SJSA1 (cell line): Measurements from ENCODE around the gene MSI1. TPM values are rescaled to one million over a fixed set of nuclear protein-coding genes. Genes with fewer than 3 reads are reported as not detected.
"Not testable (repeated sequence)": the region's sequence is repeated elsewhere in the genome, so short reads cannot be mapped to it uniquely, and the experiment has no call there.

Experiments
- DNase-seq, 2 experiments: peaks; one replicate each; pipeline ENCODE4 v3.0.0-alpha.2; 2015 to 2020; ENCODE audit warnings: low spot score in 2 of 2, low read depth in 1 of 2
- H3K27ac ChIP-seq: fragments of 250-450 bp; sonication (Bioruptor Pico); 2 replicates; pipeline ENCODE4 v1.5.1; 2020; ENCODE audit warnings: mild to moderate bottlenecking, moderate library complexity
- H3K27me3 ChIP-seq: fragments of 250-450 bp; sonication (Bioruptor Pico); replicated peaks from 2 replicates; pipeline ENCODE4 v1.5.1; 2020; ENCODE audit warnings: mild to moderate bottlenecking, moderate library complexity
- H3K36me3 ChIP-seq: fragments of 250-450 bp; sonication (Bioruptor Pico); 2 replicates; pipeline ENCODE4 v1.5.1; 2020; ENCODE audit warnings: mild to moderate bottlenecking
- H3K4me1 ChIP-seq: fragments of 250-450 bp; sonication (Bioruptor Pico); replicated peaks from 2 replicates; pipeline ENCODE4 v1.6.1; 2021; ENCODE audit warnings: mild to moderate bottlenecking
- H3K4me3 ChIP-seq: fragments of 250-450 bp; sonication (Bioruptor Pico); 2 replicates; pipeline ENCODE4 v1.5.1; 2020; ENCODE audit warnings: mild to moderate bottlenecking
- H3K9me3 ChIP-seq: fragments of 250-450 bp; sonication (Bioruptor Pico); replicated peaks from 2 replicates; pipeline ENCODE4 v1.5.1; 2020; ENCODE audit warnings: mild to moderate bottlenecking
- total RNA-seq: library from RNA; depleted of rRNA; stranded (reverse); fragments of >200 nt; shearing (Covaris generic); gene quantifications from 2 replicates; pipeline ENCODE4 v1.2.3, GENCODE V29; 2014

Gene MSI1
- total RNA-seq, 1 experiment from 2014 or later: not detected

GRCh38 chr12:120336392-120336791, 32.6 kb downstream of the MSI1 start:
- peaks cover 13% of the 10 kb centered on the region; the same call in 1 of the 2 replicates for H3K9me3 ChIP-seq
- not testable (repeated sequence) for H3K4me1 ChIP-seq, H3K36me3 ChIP-seq, H3K27me3 ChIP-seq, H3K4me3 ChIP-seq, DNase-seq, H3K27ac ChIP-seq

DNA sequence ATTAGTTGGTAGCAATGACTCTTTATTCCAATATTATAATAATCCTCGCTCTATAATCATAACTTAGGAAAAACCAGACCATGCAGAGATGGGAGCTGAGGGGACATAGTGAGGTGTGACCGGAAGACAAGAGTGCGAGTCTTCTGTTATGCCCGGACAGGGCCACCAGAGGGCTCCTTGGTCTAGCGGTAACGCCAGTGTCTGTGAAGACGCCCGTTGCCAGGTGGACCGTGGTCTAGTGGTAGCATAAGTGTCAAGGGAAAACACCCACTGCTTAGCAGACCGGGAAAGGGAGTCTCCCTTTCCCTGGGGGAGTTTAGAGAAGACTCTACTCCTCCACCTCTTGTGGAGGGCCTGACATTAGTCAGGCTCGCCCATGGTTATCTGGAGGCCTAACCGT, 33.5 kb downstream of the MSI1 start:
- not testable (repeated sequence) for H3K27me3 ChIP-seq, H3K27ac ChIP-seq, H3K4me3 ChIP-seq, H3K4me1 ChIP-seq, H3K36me3 ChIP-seq
- DNase-seq: peak; percentile 11 to 56
- peaks cover 13% of the 10 kb centered on the region; the same call in 1 of the 2 replicates for H3K9me3 ChIP-seq

DNA sequence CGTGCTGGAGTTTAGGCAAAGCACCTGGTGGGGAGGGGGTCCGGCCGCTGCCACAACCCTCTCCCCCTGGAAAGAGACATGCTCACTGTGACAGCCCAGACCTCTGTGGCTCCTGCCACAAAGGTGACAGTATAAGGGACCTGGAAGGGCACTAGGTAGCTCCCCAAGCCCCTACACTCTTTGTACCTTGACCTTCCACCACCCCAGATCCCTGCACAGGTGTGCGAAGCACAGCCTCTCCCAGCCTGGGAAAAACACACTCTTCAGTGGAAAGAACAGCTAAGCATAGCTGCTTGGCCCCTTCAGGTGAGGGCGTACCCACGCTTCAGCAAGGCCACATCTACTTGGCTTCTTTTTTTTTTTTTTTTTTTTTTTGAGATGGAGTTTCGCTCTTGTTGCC, 36.4 kb downstream of the MSI1 start:
- no peak overlapping the region for H3K27ac ChIP-seq
- H3K27me3 ChIP-seq: no peaks in the 10 kb centered on the region
- H3K4me1 ChIP-seq: no peaks in the 10 kb centered on the region
- DNase-seq: no peak
- no peak overlapping the region for H3K4me3 ChIP-seq
- H3K36me3 ChIP-seq: no peaks in the 10 kb centered on the region
- H3K9me3 ChIP-seq: peaks cover 10% of the 10 kb centered on the region; the same call in 1 of the 2 replicates

DNA sequence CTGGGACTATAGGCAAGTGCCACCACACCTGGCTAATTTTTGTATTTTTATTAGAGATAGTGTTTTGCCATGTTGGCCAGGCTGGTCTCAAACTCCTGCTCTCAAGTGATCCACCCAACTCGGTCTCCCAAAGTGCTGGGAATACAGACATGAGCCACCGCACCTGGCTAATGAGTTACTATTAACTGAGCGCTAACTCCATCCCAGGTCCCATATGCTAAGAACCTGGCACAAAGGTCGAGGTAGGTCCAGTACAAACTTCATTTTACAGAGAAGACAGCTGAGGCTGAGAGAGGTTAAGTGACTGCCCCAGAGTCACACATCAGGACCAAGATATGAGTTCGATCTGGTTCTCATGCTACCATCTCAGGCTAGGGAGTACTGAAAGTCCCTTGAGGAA, 36.9 kb downstream of the MSI1 start:
- Histone ChIP-seq H3K27ac (no peak overlapping the region), H3K27me3 (no peaks in the 10 kb centered on the region), H3K4me1 (no peaks in the 10 kb centered on the region), H3K9me3 (0 out of 2 replicates have a peak, but pooled peaks cover 9% of the 10 kb centered on the region), H3K4me3 (no peak overlapping the region), H3K36me3 (no peaks in the 10 kb centered on the region)
- no peak for DNase-seq

GRCh38 chr12:120331390-120331789, 37.6 kb downstream of the MSI1 start:
- H3K4me1 ChIP-seq: no peaks in the 10 kb centered on the region
- no peak for DNase-seq
- H3K36me3 ChIP-seq: no peaks in the 10 kb centered on the region
- no peak overlapping the region for H3K27ac ChIP-seq
- no peak overlapping the region for H3K4me3 ChIP-seq
- no peaks in the 10 kb centered on the region for H3K27me3 ChIP-seq
- H3K9me3 ChIP-seq: 0 out of 2 replicates have a peak, but pooled peaks cover 3% of the 10 kb centered on the region

DNA sequence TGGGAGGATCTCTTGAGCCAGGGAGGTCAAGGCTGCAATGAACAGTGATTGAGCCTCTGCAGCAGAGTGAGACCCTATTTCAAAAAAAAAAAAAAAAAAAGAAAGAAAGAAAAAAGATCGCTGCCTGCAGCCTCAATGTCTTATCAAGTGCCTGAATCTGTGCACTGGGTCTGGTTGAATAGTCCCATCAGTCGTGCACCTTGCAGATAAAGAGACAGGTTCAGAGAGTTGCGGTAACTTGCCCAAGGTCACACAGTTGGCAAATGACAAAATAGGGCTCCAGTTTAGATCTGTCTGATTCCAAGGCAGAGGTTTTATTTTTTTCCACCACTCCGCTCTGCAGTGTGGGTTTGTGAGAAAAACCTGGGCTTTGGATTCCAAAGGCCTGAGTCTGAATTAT, 40.7 kb downstream of the MSI1 start:
- Histone ChIP-seq H3K36me3 (no peaks in the 10 kb centered on the region), H3K27me3 (no peaks in the 10 kb centered on the region; the same call in 1 of the 2 replicates), H3K27ac (no peak overlapping the region), H3K4me3 (no peak overlapping the region), H3K9me3 (no peaks in the 10 kb centered on the region), H3K4me1 (peaks cover 5% of the 10 kb centered on the region; the same call in 1 of the 2 replicates)
- DNase-seq: no peak

DNA sequence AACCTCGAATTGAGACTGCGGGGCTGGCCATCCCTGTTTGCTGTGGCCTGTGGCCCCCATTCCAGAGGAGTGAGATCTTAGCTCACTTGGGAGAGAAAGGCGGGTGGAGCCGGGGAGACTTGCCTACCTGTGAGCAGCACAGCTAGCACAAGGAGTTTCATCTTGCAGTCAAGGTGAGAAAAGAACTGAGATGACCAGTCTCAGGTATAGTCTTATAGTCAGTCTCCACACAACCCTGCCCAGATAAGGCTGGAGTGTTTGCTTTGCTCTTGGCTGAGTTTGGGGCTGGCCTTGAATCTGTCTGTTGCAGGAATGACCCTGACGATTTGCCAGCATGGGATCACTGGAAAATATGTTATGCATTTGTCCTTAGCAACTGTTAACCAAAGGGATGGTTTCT, 41.4 kb downstream of the MSI1 start, which contains the start of gene PLA2G1B:
PLA2G1B (minus strand) TSS at position 187 of the 400 bp plus-strand sequence; CDS start at position 161, 26 bp downstream.
- Histone ChIP-seq H3K27me3 (no peaks in the 10 kb centered on the region; the same call in 1 of the 2 replicates), H3K4me1 (peaks cover 5% of the 10 kb centered on the region; the same call in 1 of the 2 replicates), H3K4me3 (no peak within 1 kb of the TSS), H3K36me3 (no peaks in the 10 kb centered on the region), H3K9me3 (no peaks in the 10 kb centered on the region), H3K27ac (no peak within 1 kb of the TSS)
- no peak for DNase-seq

DNA sequence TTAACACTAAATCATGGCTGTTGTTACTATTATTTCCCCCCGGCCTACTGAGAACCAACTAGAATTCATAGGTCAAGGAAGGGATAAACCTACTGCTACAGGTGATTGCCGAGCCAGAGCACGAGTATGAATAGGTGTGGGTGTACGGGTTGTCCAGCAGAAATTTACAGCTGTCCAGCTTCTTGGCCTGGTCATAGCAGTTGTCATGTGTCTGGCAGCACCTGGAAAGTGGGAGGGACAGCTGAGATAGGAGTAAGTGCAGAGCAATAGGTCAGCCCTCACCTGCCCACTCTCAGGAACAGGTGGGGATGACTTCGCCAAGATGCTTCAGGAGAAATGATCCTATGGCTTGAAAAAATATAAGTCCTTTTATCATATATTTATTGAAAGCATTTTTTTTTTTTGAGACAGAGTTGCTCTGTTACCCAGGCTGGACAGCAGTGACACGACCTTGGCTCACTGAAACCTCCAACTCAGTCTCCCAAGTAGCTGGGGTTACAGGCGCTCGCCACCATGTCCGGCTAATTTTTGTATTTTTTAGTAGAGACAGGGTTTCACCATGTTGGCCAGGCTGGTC, 44.0 kb downstream of the MSI1 start:
- peaks cover 5% of the 10 kb centered on the region; the same call in 1 of the 2 replicates for H3K4me1 ChIP-seq
- DNase-seq: no peak
- no peak overlapping the region for H3K4me3 ChIP-seq

GRCh38 chr12:120323772-120324171, 45.2 kb downstream of the MSI1 start:
- Histone ChIP-seq H3K27me3 (no peaks in the 10 kb centered on the region; the same call in 1 of the 2 replicates), H3K27ac (no peak overlapping the region), H3K9me3 (no peaks in the 10 kb centered on the region), H3K36me3 (no peaks in the 10 kb centered on the region), H3K4me1 (peaks cover 5% of the 10 kb centered on the region; the same call in 1 of the 2 replicates), H3K4me3 (no peak overlapping the region)
- no peak for DNase-seq

More for the DNA sequence above, 44.0 kb downstream of the MSI1 start:
- Histone ChIP-seq H3K36me3 (no peaks in the 10 kb centered on the region), H3K27ac (no peak overlapping the region), H3K9me3 (no peaks in the 10 kb centered on the region), H3K27me3 (no peaks in the 10 kb centered on the region; the same call in 1 of the 2 replicates)

DNA sequence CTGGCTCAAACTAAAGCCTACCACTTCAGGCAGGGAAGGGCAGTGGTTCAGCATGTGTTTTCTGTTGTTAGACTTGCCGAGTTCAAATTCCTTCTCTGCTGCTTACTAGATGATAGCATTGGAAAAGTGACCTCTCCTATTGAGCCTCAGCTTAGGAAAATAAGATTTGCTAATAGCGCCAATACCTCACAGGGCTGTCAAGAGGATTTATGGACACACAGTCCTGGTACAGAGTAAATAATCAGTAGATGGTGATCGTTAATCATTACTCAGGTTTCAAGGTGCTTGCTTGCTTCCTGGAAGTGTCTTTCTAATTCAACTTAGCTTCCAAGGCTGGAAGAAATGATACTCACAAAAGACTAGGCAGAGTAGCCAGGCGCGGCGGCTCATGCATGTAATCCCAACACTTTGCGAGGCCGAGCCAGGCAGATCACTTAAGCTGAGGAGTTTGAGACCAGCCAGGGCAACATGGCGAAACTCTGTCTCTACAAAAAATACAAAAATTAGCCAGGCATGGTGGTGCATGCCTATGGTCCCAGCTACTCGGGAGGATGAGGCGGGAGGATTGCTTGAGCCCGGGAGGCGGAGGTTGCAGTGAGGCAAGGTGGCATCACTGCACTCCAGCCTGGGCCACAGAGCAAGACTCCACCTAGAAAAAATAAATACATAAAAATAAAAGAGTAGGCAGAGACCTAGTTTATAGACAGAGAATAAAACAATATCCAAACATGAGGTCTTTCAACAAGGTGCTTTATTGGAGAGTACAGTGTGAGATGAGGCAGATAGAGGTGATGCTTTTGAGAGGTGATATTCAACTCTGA, 47.4 kb downstream of the MSI1 start:
- H3K9me3 ChIP-seq: no peaks in the 10 kb centered on the region
- no peaks in the 10 kb centered on the region for H3K36me3 ChIP-seq
- no peak overlapping the region for H3K27ac ChIP-seq
- no peak overlapping the region for H3K4me3 ChIP-seq
- DNase-seq: no peak
- H3K27me3 ChIP-seq: no peaks in the 10 kb centered on the region; the same call in 1 of the 2 replicates
- peaks cover 10% of the 10 kb centered on the region for H3K4me1 ChIP-seq

GRCh38 chr12:120317224-120318105, 51.5 kb downstream of the MSI1 start:
- H3K36me3 ChIP-seq: no peaks in the 10 kb centered on the region
- peaks cover 5% of the 10 kb centered on the region for H3K4me1 ChIP-seq
- no peaks in the 10 kb centered on the region for H3K9me3 ChIP-seq
- DNase-seq: peak; percentile 97 to 99
- no peak overlapping the region for H3K27ac ChIP-seq
- H3K27me3 ChIP-seq: no peaks in the 10 kb centered on the region
- peak overlapping the region; percentile 38 for H3K4me3 ChIP-seq

DNA sequence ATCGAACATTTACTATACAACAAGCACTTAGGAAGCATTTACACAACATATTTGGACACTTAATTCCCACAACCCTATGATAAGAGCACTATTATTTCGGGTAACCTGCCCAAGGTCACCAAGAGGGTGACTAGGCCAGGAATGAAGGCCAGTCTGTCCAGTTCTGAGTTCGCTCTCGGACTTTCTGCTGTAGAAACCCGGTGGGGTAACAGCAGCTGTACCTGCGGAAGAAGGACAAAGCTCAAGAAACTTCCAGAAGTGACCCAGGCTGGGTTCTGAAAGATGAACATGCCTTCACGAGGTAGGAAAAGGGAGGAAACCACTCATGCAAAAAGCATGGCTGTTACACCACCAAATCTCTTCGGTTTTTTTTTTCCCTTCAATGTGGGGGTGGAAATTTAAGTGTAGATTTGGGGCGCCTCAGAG, 52.2 kb downstream of the MSI1 start:
- peak overlapping the region; percentile 38 for H3K4me3 ChIP-seq
- H3K36me3 ChIP-seq: no peaks in the 10 kb centered on the region
- DNase-seq: no peak
- H3K27me3 ChIP-seq: no peaks in the 10 kb centered on the region
- H3K9me3 ChIP-seq: no peaks in the 10 kb centered on the region
- peaks cover 5% of the 10 kb centered on the region for H3K4me1 ChIP-seq
- H3K27ac ChIP-seq: no peak overlapping the region

DNA sequence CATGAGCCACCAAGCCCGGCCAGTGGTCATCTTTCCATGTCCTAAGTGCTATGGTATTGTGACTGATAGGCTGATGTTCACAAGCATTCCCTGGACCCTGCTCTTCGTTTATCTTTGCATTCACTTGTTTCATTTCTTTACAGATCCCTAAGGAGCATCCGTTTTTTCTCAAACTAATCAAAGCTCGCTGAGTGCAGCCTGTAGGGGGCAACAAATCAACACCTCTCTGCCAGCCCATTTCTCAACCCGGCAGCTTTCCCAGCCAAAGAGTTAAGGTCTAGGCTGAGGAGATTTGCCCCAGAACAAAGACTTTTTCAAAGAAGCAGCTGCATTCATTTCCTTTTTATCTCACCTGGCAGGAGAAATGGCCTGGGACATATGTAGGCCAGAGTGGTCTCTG, 54.7 kb downstream of the MSI1 start:
- Histone ChIP-seq H3K27me3 (no peaks in the 10 kb centered on the region), H3K4me1 (peaks cover 5% of the 10 kb centered on the region), H3K27ac (no peak overlapping the region), H3K36me3 (no peaks in the 10 kb centered on the region), H3K9me3 (no peaks in the 10 kb centered on the region), H3K4me3 (no peak overlapping the region)
- no peak for DNase-seq
